AG04449 (cell line): ENCODE data around the gene NRM.
A peak's percentile ranks its signal among the peaks of the same experiment; 100 is the strongest.
"Not testable (repeated sequence)": the region's sequence is repeated elsewhere in the genome, so short reads cannot be mapped to it uniquely, and the experiment has no call there.

Source experiments
- CTCF ChIA-PET: fragments of 350-600 bp; formaldehyde crosslinking; extraction: SDS; loops from one replicate; lab custom pipeline; 2021; ENCODE audit warnings: antibody characterized with exemption; lab: Yijun Ruan, JAX
- POLR2A ChIA-PET: fragments of 400-600, 350-600 bp; formaldehyde crosslinking; extraction: SDS; loops from one replicate; lab custom pipeline; 2020; ENCODE audit warnings: antibody characterized with exemption, inconsistent platforms; lab: Yijun Ruan, JAX
- DNase-seq: peaks from one replicate; pipeline ENCODE4 v3.0.0-alpha.2; 2010; ENCODE audit warnings: low read depth, low spot score
- H3K4me3 ChIP-seq: 2 replicates; pipeline ENCODE4 v1.5.1; 2011; ENCODE audit warnings: low read depth, mild to moderate bottlenecking, control low read depth, low read length
- CTCF ChIP-seq: IDR thresholded peaks from one replicate; pipeline ENCODE4 v1.5.1; 2011; ENCODE audit warnings: mild to moderate bottlenecking, moderate library complexity, low read length, control low read depth, inconsistent platforms; ENCODE audit not compliant: insufficient read depth; ENCODE audit errors: missing control alignments

The NRM gene

GRCh38 chr6:30724906-30725667 lies 34.3 kb upstream of the NRM start:
- DNase-seq = no peak
- TF ChIP-seq CTCF = no peak
- CTCF ChIA-PET = interaction anchor here (0.5 to 18.8 kb wide), 5 partner anchors 9 to 151 kb away, joined by 3 to 504 read pairs (median 10); partner anchors contain the start of gene DHX16

GRCh38 chr6:30723843-30724741 lies 33.3 kb upstream of the NRM start:
- peak overlapping the region; percentile 26 for H3K4me3 ChIP-seq
- peak; percentile 5 for TF ChIP-seq CTCF
- DNase-seq = not testable (repeated sequence)
- ChIA-PET POLR2A (interaction anchor here (0.8 to 3.8 kb wide), 9 partner anchors 15 to 52 kb away, joined by 3 to 24 read pairs (median 4); partner anchors contain the start of gene NRM), CTCF (interaction anchor here (0.5 to 18.8 kb wide), 12 partner anchors 10 to 190 kb away, joined by 4 to 504 read pairs (median 12); partner anchors contain the start of genes DHX16, FLOT1 and VARS2)

More at GRCh38 chr6:30724906-30725667, 34.3 kb upstream of the NRM start:
- no peak overlapping the region; the same call in 1 of the 2 replicates for H3K4me3 ChIP-seq
- POLR2A ChIA-PET = interaction anchor here (0.7 to 3.8 kb wide), 11 partner anchors 17 to 242 kb away, joined by 3 to 12 read pairs (median 3); partner anchors contain the start of genes DHX16 and FLOT1

- H3K4me3 ChIP-seq = peak overlapping the region; percentile 97
- ChIA-PET CTCF (interaction anchor here (0.6 to 18.8 kb wide), 34 partner anchors 11 to 363 kb away, joined by 3 to 504 read pairs (median 6); partner anchors contain the start of genes DHX16, FLOT1, NRM and VARS2), POLR2A (interaction anchor here (1.0 to 3.6 kb wide), 9 partner anchors 8 to 51 kb away, joined by 3 to 24 read pairs (median 6); partner anchors contain the start of genes DHX16 and NRM)
- not testable (repeated sequence) for DNase-seq
Measured at GRCh38 chr6:30723159-30723842, 32.5 kb upstream of the NRM start.

- DNase-seq = no peak
Measured at GRCh38 chr6:30722280-30723112, 31.7 kb upstream of the NRM start.

GRCh38 chr6:30722025-30722279 lies 31.2 kb upstream of the NRM start:
- ChIA-PET POLR2A (interaction anchor here (0.6 to 3.6 kb wide), 20 partner anchors 9 to 160 kb away, joined by 3 to 24 read pairs (median 6); partner anchors contain the start of genes DHX16, FLOT1, IER3 and NRM), CTCF (interaction anchor here (0.6 to 18.8 kb wide), 38 partner anchors 11 to 366 kb away, joined by 3 to 504 read pairs (median 5); partner anchors contain the start of genes ATAT1, DHX16, FLOT1 and MRPS18B)
- peak overlapping the region; percentile 97 for H3K4me3 ChIP-seq

More at GRCh38 chr6:30722280-30723112, 31.7 kb upstream of the NRM start:
- TF ChIP-seq CTCF = peak; percentile 83
- CTCF ChIA-PET = interaction anchor here (0.6 to 18.8 kb wide), 46 partner anchors 11 to 364 kb away, joined by 3 to 504 read pairs (median 4); partner anchors contain the start of genes ATAT1, DHX16, FLOT1 and MRPS18B
- POLR2A ChIA-PET = interaction anchor here (1.0 to 3.6 kb wide), 20 partner anchors 9 to 159 kb away, joined by 3 to 24 read pairs (median 6); partner anchors contain the start of genes DHX16, FLOT1 and NRM
- peak overlapping the region; percentile 97 for H3K4me3 ChIP-seq

More at GRCh38 chr6:30722025-30722279, 31.2 kb upstream of the NRM start:
- not testable (repeated sequence) for DNase-seq
